HepG2 (cell line): ENCODE measurements around the gene OTULINL. TPM values are rescaled to one million over a fixed set of nuclear protein-coding genes. Genes with fewer than 3 reads are reported as not detected.

ENCODE experiments used
- ATAC-seq: fragments of 200-7000 bp; cut with Tn5 transposase; 3 replicates; pipeline ENCODE4 v1.9.1; 2020; ENCODE audit warnings: mild to moderate bottlenecking, moderate library complexity
- BruUV-seq: library from RNA; stranded (reverse); fragments of 400-500 nt; replicated peaks from 2 replicates; lab custom pipeline; 2021; lab: Mats Ljungman, UMichigan
- CTCF ChIA-PET: fragments of 300-600 bp; formaldehyde crosslinking; extraction: SDS; loops from one replicate; lab custom pipeline; 2021; ENCODE audit warnings: low total read pairs, inconsistent platforms, low intra/inter-chr PET ratio; lab: Yijun Ruan, JAX
- POLR2A ChIA-PET: fragments of 350-600 bp; sonication (Branson Sonifier 250); formaldehyde crosslinking; loops from one replicate; lab custom pipeline; 2020; ENCODE audit warnings: antibody characterized with exemption, inconsistent platforms; lab: Yijun Ruan, JAX
- DNase-seq: peaks from one replicate; pipeline ENCODE4 v3.0.0-alpha.2; 2015; ENCODE audit warnings: low spot score
- FAIRE-seq: peaks from 3 replicates; lab custom pipeline; 2011; peaks lifted over from hg19 to GRCh38; lab: Jason Lieb, UNC
- H2AFZ ChIP-seq: one replicate; pipeline ENCODE4 v1.6.1; 2011; ENCODE audit warnings: low read length, inconsistent platforms
- H3K27ac ChIP-seq: fragments of 300-600 bp; 3 replicates; pipeline ENCODE4 v1.8.0; 2011; ENCODE audit warnings: mixed run types, mild to moderate bottlenecking, mixed read lengths, low read length, inconsistent platforms; ENCODE audit not compliant: insufficient read depth; ENCODE audit errors: extremely low read length
- H3K27me3 ChIP-seq, 2 experiments: fragments of 200-600 bp in 1 of 2; 2 replicates in 1 of 2; 3 replicates in 1 of 2; pipeline versions ENCODE4 v1.6.0 to v1.8.0; 2011; ENCODE audit warnings: low read length in 2 of 2, mild to moderate bottlenecking in 2 of 2, moderate library complexity in 2 of 2, inconsistent platforms in 1 of 2; ENCODE audit not compliant: insufficient read depth in 2 of 2, control insufficient read depth in 1 of 2
- H3K36me3 ChIP-seq, 2 experiments: fragments of 200-600 bp in 1 of 2; replicated peaks in 1 of 2; 2 replicates in 1 of 2; 3 replicates in 1 of 2; pipeline versions ENCODE4 v1.5.1 to v1.8.0; 2011; ENCODE audit warnings: low read length in 2 of 2, inconsistent platforms in 1 of 2; ENCODE audit not compliant: insufficient read depth in 2 of 2, control insufficient read depth in 1 of 2
- H3K4me1 ChIP-seq: 2 replicates; pipeline ENCODE4 v1.5.1; 2012; ENCODE audit warnings: low read length, inconsistent platforms; ENCODE audit not compliant: insufficient read depth
- H3K4me2 ChIP-seq: 2 replicates; pipeline ENCODE4 v1.6.0; 2011; ENCODE audit warnings: low read depth, low read length, inconsistent platforms
- H3K4me3 ChIP-seq, 3 experiments: fragments of 200-600 bp in 1 of 3; sonication (generic), shearing (Covaris generic) in 1 of 3; replicated peaks in 1 of 3; 2 replicates each; pipeline ENCODE4 v1.5.1; 2011 to 2016; ENCODE audit warnings: low read length in 3 of 3, inconsistent platforms in 2 of 3, low read depth in 2 of 3, mild to moderate bottlenecking in 2 of 3, control low read depth in 1 of 3, mixed read lengths in 1 of 3; ENCODE audit not compliant: insufficient read depth in 1 of 3
- H3K79me2 ChIP-seq: one replicate; pipeline ENCODE4 v1.6.1; 2011; ENCODE audit warnings: low read length, inconsistent platforms; ENCODE audit not compliant: insufficient read depth
- H3K9ac ChIP-seq: 2 replicates; pipeline ENCODE4 v1.6.0; 2011; ENCODE audit warnings: mild to moderate bottlenecking, low read depth, low read length, inconsistent platforms; ENCODE audit not compliant: insufficient read depth
- H3K9me3 ChIP-seq: 2 replicates; pipeline ENCODE4 v1.5.1; 2012; ENCODE audit warnings: mild to moderate bottlenecking, low read length
- H4K20me1 ChIP-seq: 2 replicates; pipeline ENCODE4 v1.6.0; 2011; ENCODE audit warnings: inconsistent platforms, mild to moderate bottlenecking, low read length, moderate library complexity; ENCODE audit not compliant: insufficient read depth
- ATAD3A ChIP-seq: sonication (generic); formaldehyde crosslinking; IDR thresholded peaks from 2 replicates; pipeline ENCODE4 v1.4.0; 2020; ENCODE audit warnings: missing genetic modification reagents
- CENPT ChIP-seq: sonication (generic); formaldehyde crosslinking; IDR thresholded peaks from 2 replicates; pipeline ENCODE4 v1.8.0; 2022; ENCODE audit warnings: low read depth, mild to moderate bottlenecking, moderate library complexity, missing genetic modification reagents
- FOXO1 ChIP-seq: sonication (generic); formaldehyde crosslinking; IDR thresholded peaks from 2 replicates; pipeline ENCODE4 v1.4.0; 2020; ENCODE audit warnings: missing genetic modification reagents
- HNRNPH1 ChIP-seq: fragments of 200-400 bp; formaldehyde crosslinking; optimal IDR thresholded peaks from 2 replicates; pipeline ENCODE3; 2017; ENCODE audit warnings: mild to moderate bottlenecking, low read depth, low read length
- MXI1 ChIP-seq: IDR thresholded peaks from 3 replicates; pipeline ENCODE4 v1.6.1; 2012; ENCODE audit warnings: low read depth, low read length, inconsistent platforms, borderline replicate concordance
- NFYB ChIP-seq: sonication (generic); formaldehyde crosslinking; IDR thresholded peaks from 2 replicates; pipeline ENCODE4 v1.4.0; 2020; ENCODE audit warnings: missing genetic modification reagents
- SP4 ChIP-seq: sonication (generic); formaldehyde crosslinking; IDR thresholded peaks from 2 replicates; pipeline ENCODE4 v1.8.1; 2023; ENCODE audit warnings: mild to moderate bottlenecking, missing genetic modification reagents
- ZBTB44 ChIP-seq: sonication (generic); formaldehyde crosslinking; IDR thresholded peaks from 2 replicates; pipeline ENCODE4 v1.4.0; 2020; ENCODE audit warnings: missing genetic modification reagents
- ZNF343 ChIP-seq: sonication (generic); formaldehyde crosslinking; IDR thresholded peaks from 2 replicates; pipeline ENCODE4 v1.4.0; 2020; ENCODE audit warnings: mild to moderate bottlenecking, missing genetic modification reagents
- ZNF782 ChIP-seq: sonication (generic); formaldehyde crosslinking; IDR thresholded peaks from 2 replicates; pipeline ENCODE4 v1.4.0; 2020; ENCODE audit warnings: missing genetic modification reagents, mild to moderate bottlenecking, borderline replicate concordance
- WGBS: methylation state at CpG from one replicate; pipeline ENCODE4 v1.1.6; 2017; ENCODE audit warnings: low lambda C conversion rate; 5-methylcytosine and 5-hydroxymethylcytosine counted together
- in situ Hi-C: cut with HindIII; loops from 2 replicates; pipeline ENCODE4 v1.10.0; 2017; ENCODE audit warnings: low pct_unique_long_range_greater_than_20kb; ENCODE audit not compliant: extremely low pct_ligation_motif_present
- intact Hi-C: fragments of 100-400 bp; cut with micrococcal nuclease; formaldehyde crosslinking; loops from one replicate; pipeline ENCODE4 v1.10.0; 2022; ENCODE audit not compliant: unreplicated experiment
- polyA plus RNA-seq, 8 experiments: library from polyadenylated mRNA; depleted of rRNA in 3 of 8; stranded (reverse) in 7 of 8; unstranded in 1 of 8; fragments of >200 nt; fragmentation: Illumina TruSeq in 4 of 8; extraction: Trizol in 4 of 8; gene quantifications; 2 replicates each; pipeline versions ENCODE4 v1.2.1 to v1.2.3, GENCODE V29; 2011 to 2016; ENCODE audit warnings: low read depth in 4 of 8, missing spikeins in 1 of 8, mixed read lengths in 1 of 8; ENCODE audit not compliant: insufficient read depth in 1 of 8
- total RNA-seq, 5 experiments: library from RNA; depleted of rRNA; stranded (reverse); fragments of >200 nt; fragmentation: Illumina TruSeq; extraction: Trizol; gene quantifications; 2 replicates each; pipeline ENCODE4 v1.2.3, GENCODE V29; 2016; ENCODE audit warnings: low read depth in 1 of 5

The OTULINL gene
- total and polyA plus RNA-seq, 2 of the 13 experiments (the other 11 are each of a cell fraction or from before 2014, with no cell fraction given): 0.04 to 0.40 TPM

GRCh38 chr5:14572836-14573235 lies 8.8 kb upstream of the OTULINL start:
- Histone ChIP-seq H3K4me3 (no peak overlapping the region), H4K20me1 (0 out of 2 replicates have a peak, but pooled peaks cover 3% of the 10 kb centered on the region), H3K4me2 (no peak overlapping the region), H3K9ac (no peak overlapping the region), H3K36me3 (no peaks in the 10 kb centered on the region), H3K4me1 (peaks cover 16% of the 10 kb centered on the region), H3K9me3 (no peaks in the 10 kb centered on the region), H3K79me2 (no peaks in the 10 kb centered on the region), H3K27me3 (peaks cover 1 to 14% of the 10 kb centered on the region in 2 experiments; a peak in 2 of 5 replicates), H3K27ac (no peak overlapping the region)
- no peak for DNase-seq
- CTCF ChIA-PET: no interaction called here
- WGBS: 43% methylated on average over 4 of the region's 4 CpGs
- BruUV-seq: no TSS peak
- in situ Hi-C loops (no loop called here), intact Hi-C loops (no loop called here)
- FAIRE-seq: no peak
- POLR2A ChIA-PET: no interaction called here
- TF ChIP-seq ZNF343 (CRISPR knock-in tag): no peak
- TF ChIP-seq NFYB (CRISPR knock-in tag): no peak
- TF ChIP-seq HNRNPH1: no peak
- no peak for TF ChIP-seq CENPT
- no peak for TF ChIP-seq ZBTB44 (CRISPR knock-in tag)
- TF ChIP-seq, all 625 proteins: peak for 0
- H2AFZ ChIP-seq: no peak overlapping the region
- no peak for ATAC-seq

GRCh38 chr5:14574096-14574495 lies 7.5 kb upstream of the OTULINL start:
- Histone ChIP-seq H3K9ac (no peak overlapping the region), H3K79me2 (no peaks in the 10 kb centered on the region), H4K20me1 (0 out of 2 replicates have a peak, but pooled peaks cover 3% of the 10 kb centered on the region), H3K27me3 (peaks cover 1 to 22% of the 10 kb centered on the region in 2 experiments; a peak in 2 of 5 replicates)
- 4% methylated on average over 3 of the region's 3 CpGs for WGBS
- POLR2A ChIA-PET: no interaction called here
- TF ChIP-seq ATAD3A (CRISPR knock-in tag) (no peak), ZNF782 (CRISPR knock-in tag) (no peak), FOXO1 (CRISPR knock-in tag) (no peak), SP4 (CRISPR knock-in tag) (no peak), MXI1 (no peak)
- TF ChIP-seq, all 625 proteins: peak for 0
- H3K4me3 ChIP-seq: no peak overlapping the region
- H3K27ac ChIP-seq: no peak overlapping the region
- FAIRE-seq (no peak), DNase-seq (no peak), ATAC-seq (no peak)
- no peaks in the 10 kb centered on the region for H3K9me3 ChIP-seq
- H3K4me2 ChIP-seq: no peak overlapping the region
- no TSS peak for BruUV-seq
- peaks cover 16% of the 10 kb centered on the region for H3K4me1 ChIP-seq
- no peak overlapping the region for H2AFZ ChIP-seq
- in situ Hi-C loops (no loop called here), intact Hi-C loops (no loop called here)
- H3K36me3 ChIP-seq: no peaks in the 10 kb centered on the region
- CTCF ChIA-PET: no interaction called here
